HepG2 (cell line): ENCODE data around the gene SCMH1. TPM values are rescaled to one million over a fixed set of nuclear protein-coding genes. Genes with fewer than 3 reads are reported as not detected.

Experiments
- ATAC-seq: fragments of 200-7000 bp; cut with Tn5 transposase; 3 replicates; pipeline ENCODE4 v1.9.1; 2020; ENCODE audit warnings: mild to moderate bottlenecking, moderate library complexity
- Bru-seq: library from RNA; stranded (reverse); fragments of 400-500 nt; gene quantifications from one replicate; lab custom pipeline; 2021; lab: Mats Ljungman, UMichigan
- BruChase-seq, 2 experiments: library from RNA; stranded (reverse); fragments of 400-500 nt; gene quantifications; one replicate each; lab custom pipeline; 2021; lab: Mats Ljungman, UMichigan
- BruUV-seq: library from RNA; stranded (reverse); fragments of 400-500 nt; replicated peaks from 2 replicates; lab custom pipeline; 2021; lab: Mats Ljungman, UMichigan
- CTCF ChIA-PET: fragments of 300-600 bp; formaldehyde crosslinking; extraction: SDS; loops from one replicate; lab custom pipeline; 2021; ENCODE audit warnings: low total read pairs, inconsistent platforms, low intra/inter-chr PET ratio; lab: Yijun Ruan, JAX
- POLR2A ChIA-PET: fragments of 350-600 bp; sonication (Branson Sonifier 250); formaldehyde crosslinking; loops from one replicate; lab custom pipeline; 2020; ENCODE audit warnings: antibody characterized with exemption, inconsistent platforms; lab: Yijun Ruan, JAX
- DNase-seq: peaks from one replicate; pipeline ENCODE4 v3.0.0-alpha.2; 2015; ENCODE audit warnings: low spot score
- FAIRE-seq: peaks from 3 replicates; lab custom pipeline; 2011; peaks lifted over from hg19 to GRCh38; lab: Jason Lieb, UNC
- H2AFZ ChIP-seq: one replicate; pipeline ENCODE4 v1.6.1; 2011; ENCODE audit warnings: low read length, inconsistent platforms
- H3K27ac ChIP-seq: fragments of 300-600 bp; 3 replicates; pipeline ENCODE4 v1.8.0; 2011; ENCODE audit warnings: mixed run types, mild to moderate bottlenecking, mixed read lengths, low read length, inconsistent platforms; ENCODE audit not compliant: insufficient read depth; ENCODE audit errors: extremely low read length
- H3K27me3 ChIP-seq, 2 experiments: fragments of 200-600 bp in 1 of 2; 2 replicates in 1 of 2; 3 replicates in 1 of 2; pipeline versions ENCODE4 v1.6.0 to v1.8.0; 2011; ENCODE audit warnings: low read length in 2 of 2, mild to moderate bottlenecking in 2 of 2, moderate library complexity in 2 of 2, inconsistent platforms in 1 of 2; ENCODE audit not compliant: insufficient read depth in 2 of 2, control insufficient read depth in 1 of 2
- H3K36me3 ChIP-seq, 2 experiments: fragments of 200-600 bp in 1 of 2; replicated peaks in 1 of 2; 2 replicates in 1 of 2; 3 replicates in 1 of 2; pipeline versions ENCODE4 v1.5.1 to v1.8.0; 2011; ENCODE audit warnings: low read length in 2 of 2, inconsistent platforms in 1 of 2; ENCODE audit not compliant: insufficient read depth in 2 of 2, control insufficient read depth in 1 of 2
- H3K4me1 ChIP-seq: 2 replicates; pipeline ENCODE4 v1.5.1; 2012; ENCODE audit warnings: low read length, inconsistent platforms; ENCODE audit not compliant: insufficient read depth
- H3K4me2 ChIP-seq: 2 replicates; pipeline ENCODE4 v1.6.0; 2011; ENCODE audit warnings: low read depth, low read length, inconsistent platforms
- H3K4me3 ChIP-seq, 3 experiments: fragments of 200-600 bp in 1 of 3; sonication (generic), shearing (Covaris generic) in 1 of 3; replicated peaks in 1 of 3; 2 replicates each; pipeline ENCODE4 v1.5.1; 2011 to 2016; ENCODE audit warnings: low read length in 3 of 3, inconsistent platforms in 2 of 3, low read depth in 2 of 3, mild to moderate bottlenecking in 2 of 3, control low read depth in 1 of 3, mixed read lengths in 1 of 3; ENCODE audit not compliant: insufficient read depth in 1 of 3
- H3K79me2 ChIP-seq: one replicate; pipeline ENCODE4 v1.6.1; 2011; ENCODE audit warnings: low read length, inconsistent platforms; ENCODE audit not compliant: insufficient read depth
- H3K9ac ChIP-seq: 2 replicates; pipeline ENCODE4 v1.6.0; 2011; ENCODE audit warnings: mild to moderate bottlenecking, low read depth, low read length, inconsistent platforms; ENCODE audit not compliant: insufficient read depth
- H3K9me3 ChIP-seq: 2 replicates; pipeline ENCODE4 v1.5.1; 2012; ENCODE audit warnings: mild to moderate bottlenecking, low read length
- H4K20me1 ChIP-seq: 2 replicates; pipeline ENCODE4 v1.6.0; 2011; ENCODE audit warnings: inconsistent platforms, mild to moderate bottlenecking, low read length, moderate library complexity; ENCODE audit not compliant: insufficient read depth
- ATF7 ChIP-seq, 2 experiments: fragments of 450-650 bp in 1 of 2; sonication (generic) in 1 of 2; formaldehyde crosslinking in 1 of 2; IDR thresholded peaks; 2 replicates each; pipeline versions ENCODE4 v1.4.0 to v1.6.1; 2016 to 2020; ENCODE audit warnings: antibody characterized with exemption in 1 of 2, mild to moderate bottlenecking in 1 of 2, missing genetic modification reagents in 1 of 2
- HOXA9 ChIP-seq: sonication (generic); formaldehyde crosslinking; IDR thresholded peaks from 2 replicates; pipeline ENCODE4 v1.8.1; 2022; ENCODE audit warnings: missing genetic modification reagents, mild to moderate bottlenecking, moderate library complexity, borderline replicate concordance
- ZNF530 ChIP-seq: sonication (generic); formaldehyde crosslinking; IDR thresholded peaks from 2 replicates; pipeline ENCODE4 v1.5.0; 2020; ENCODE audit warnings: low read depth, mild to moderate bottlenecking, missing genetic modification reagents
- ZNF672 ChIP-seq: sonication (generic); formaldehyde crosslinking; IDR thresholded peaks from 2 replicates; pipeline ENCODE4 v1.8.1; 2022; ENCODE audit warnings: missing genetic modification reagents
- WGBS: methylation state at CpG from one replicate; pipeline ENCODE4 v1.1.6; 2017; ENCODE audit warnings: low lambda C conversion rate; 5-methylcytosine and 5-hydroxymethylcytosine counted together
- in situ Hi-C: cut with HindIII; loops from 2 replicates; pipeline ENCODE4 v1.10.0; 2017; ENCODE audit warnings: low pct_unique_long_range_greater_than_20kb; ENCODE audit not compliant: extremely low pct_ligation_motif_present
- intact Hi-C: fragments of 100-400 bp; cut with micrococcal nuclease; formaldehyde crosslinking; loops from one replicate; pipeline ENCODE4 v1.10.0; 2022; ENCODE audit not compliant: unreplicated experiment
- long read RNA-seq, 2 experiments: library from RNA in 1 of 2; library from polyadenylated mRNA in 1 of 2; stranded (forward) in 1 of 2; unstranded in 1 of 2; transcript quantifications; one replicate each; pipeline ENCODE4 v2.0.0, GENCODE V29; 2019 to 2022
- polyA minus RNA-seq, 3 experiments: library from RNA; depleted of rRNA, polyadenylated mRNA; stranded (reverse); fragments of >200 nt; gene quantifications; 2 replicates each; pipeline ENCODE4 v1.2.3, GENCODE V29; 2011; ENCODE audit warnings: low replicate concordance in 1 of 3
- polyA plus RNA-seq, 8 experiments: library from polyadenylated mRNA; depleted of rRNA in 3 of 8; stranded (reverse) in 7 of 8; unstranded in 1 of 8; fragments of >200 nt; fragmentation: Illumina TruSeq in 4 of 8; extraction: Trizol in 4 of 8; gene quantifications; 2 replicates each; pipeline versions ENCODE4 v1.2.1 to v1.2.3, GENCODE V29; 2011 to 2016; ENCODE audit warnings: low read depth in 4 of 8, missing spikeins in 1 of 8, mixed read lengths in 1 of 8; ENCODE audit not compliant: insufficient read depth in 1 of 8
- total RNA-seq, 5 experiments: library from RNA; depleted of rRNA; stranded (reverse); fragments of >200 nt; fragmentation: Illumina TruSeq; extraction: Trizol; gene quantifications; 2 replicates each; pipeline ENCODE4 v1.2.3, GENCODE V29; 2016; ENCODE audit warnings: low read depth in 1 of 5
- TF ChIP-seq, protein P1 (sequence below): sonication (generic); formaldehyde crosslinking; IDR thresholded peaks from 2 replicates; pipeline ENCODE4 v1.4.0; 2020; ENCODE audit warnings: missing genetic modification reagents, borderline replicate concordance
- TF ChIP-seq, protein P2 (sequence below): sonication (generic); formaldehyde crosslinking; IDR thresholded peaks from 2 replicates; pipeline ENCODE4 v1.4.0; 2020; ENCODE audit warnings: mild to moderate bottlenecking, missing genetic modification reagents, borderline replicate concordance

SCMH1 gene
- total RNA-seq (2016; rRNA removed; fragmentation: Illumina TruSeq; extraction: Trizol) (35.5 and 41.8 TPM in 2 replicates), polyA plus RNA-seq (2011; rRNA removed) (52.6 and 63.5 TPM in 2 replicates), polyA minus RNA-seq (2011; rRNA and poly(A)+ RNA removed; ENCODE audit: low replicate concordance) (44.1 and 74.8 TPM in 2 replicates), Bru-seq, nascent RNA (percentile 90 among the genes with signal in this experiment), BruChase-seq, experiment 1, labeled RNA remaining after a 6-hour chase (percentile 75 among the genes with signal in this experiment), BruChase-seq, experiment 2, labeled RNA remaining after a 2-hour chase (percentile 86 among the genes with signal in this experiment)
- total RNA-seq (2016; cell fraction: cytosol; rRNA removed; fragmentation: Illumina TruSeq; extraction: Trizol; ENCODE audit: low read depth) = 51.7 and 53.7 TPM in 2 replicates
- total RNA-seq (2016; cell fraction: insoluble cytoplasmic fraction; rRNA removed; fragmentation: Illumina TruSeq; extraction: Trizol) = 31.9 and 37.4 TPM in 2 replicates
- total RNA-seq (2016; cell fraction: membrane; rRNA removed; fragmentation: Illumina TruSeq; extraction: Trizol) = 75.2 and 75.8 TPM in 2 replicates
- 42.3 and 50.1 TPM in 2 replicates for total RNA-seq (2016; cell fraction: nucleus; rRNA removed; fragmentation: Illumina TruSeq; extraction: Trizol)
- polyA plus RNA-seq (2011; cell fraction: cytosol; rRNA removed) = 35.2 and 35.4 TPM in 2 replicates
- 95.4 and 97.7 TPM in 2 replicates for polyA plus RNA-seq (2011; cell fraction: nucleus; rRNA removed)
- 33.2 and 35.5 TPM in 2 replicates for polyA plus RNA-seq (2012)
- 40.3 and 41.7 TPM in 2 replicates for polyA plus RNA-seq (2016; cell fraction: cytosol; fragmentation: Illumina TruSeq; extraction: Trizol; ENCODE audit: low read depth)
- 41.7 and 46.8 TPM in 2 replicates for polyA plus RNA-seq (2016; cell fraction: insoluble cytoplasmic fraction; fragmentation: Illumina TruSeq; extraction: Trizol; ENCODE audit: low read depth)
- 78.2 and 89.1 TPM in 2 replicates for polyA plus RNA-seq (2016; cell fraction: membrane; fragmentation: Illumina TruSeq; extraction: Trizol; ENCODE audit: low read depth)
- polyA plus RNA-seq (2016; cell fraction: nucleus; fragmentation: Illumina TruSeq; extraction: Trizol; ENCODE audit: insufficient read depth, low read depth) = 74.6 and 86.2 TPM in 2 replicates
- polyA minus RNA-seq (2011; cell fraction: cytosol; rRNA and poly(A)+ RNA removed) = 14.4 and 16.0 TPM in 2 replicates
- polyA minus RNA-seq (2011; cell fraction: nucleus; rRNA and poly(A)+ RNA removed) = 46.4 and 64.5 TPM in 2 replicates
- long read RNA-seq, experiment 1, partial matches to known transcripts = 5 of 18 reads
- long read RNA-seq, experiment 1, other reads (novel, unspliced or antisense) = 12 of 18 reads
- long read RNA-seq, experiment 2, partial matches to known transcripts = 24 of 87 reads
- long read RNA-seq, experiment 2, other reads (novel, unspliced or antisense) = 62 of 87 reads

DNA sequence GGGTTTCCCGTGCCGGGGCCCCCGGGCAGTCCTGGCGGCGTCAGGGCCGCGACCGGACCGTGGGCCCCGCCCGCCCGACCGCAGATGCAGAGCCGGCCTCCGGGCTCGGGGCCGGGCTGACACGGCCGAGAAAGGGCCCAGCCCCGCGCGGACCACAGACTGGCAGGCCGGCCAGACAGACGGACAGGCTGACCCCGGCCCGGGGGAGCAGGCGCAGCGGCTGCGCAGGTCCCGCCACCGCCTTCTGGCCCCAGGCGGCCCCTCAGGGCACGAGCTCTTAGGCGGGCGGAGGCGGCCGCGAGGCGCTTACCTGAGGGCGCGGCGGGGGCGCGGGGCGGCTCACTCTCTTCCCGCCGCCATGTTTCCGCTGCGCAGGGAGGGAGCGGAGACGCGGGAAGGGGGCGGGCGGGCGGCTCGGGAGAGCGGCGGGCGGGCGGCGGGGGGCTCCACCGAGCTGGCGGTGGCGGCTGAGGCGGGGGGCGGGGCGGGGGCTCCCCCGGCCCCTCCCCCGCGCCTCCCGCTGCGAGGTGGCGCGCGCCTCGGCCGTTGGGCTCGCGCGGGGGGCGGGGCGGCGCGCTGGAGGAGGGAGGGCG, at the start of gene SCMH1:
TSS of gene SCMH1 (minus strand) at position 558 of the 593 bp plus-strand sequence. CDS start 56,173 bp downstream, outside the sequence.
- peak within 1 kb of the TSS; percentile 91 for H3K4me2 ChIP-seq
- H3K4me1 ChIP-seq = peaks cover 82% of the 10 kb centered on the region
- H3K9me3 ChIP-seq = no peaks in the 10 kb centered on the region
- peaks cover 23% of the 10 kb centered on the region for H4K20me1 ChIP-seq
- peak within 1 kb of the TSS; percentile 89 for H3K9ac ChIP-seq
- intact Hi-C loops = loop anchor here (2.0 to 10.0 kb wide), 3 partner anchors 87 to 211 kb away; no protein-coding TSS in a partner anchor
- no peaks in the 10 kb centered on the region for H3K36me3 ChIP-seq
- no peaks in the 10 kb centered on the region for H3K27me3 ChIP-seq
- peak within 1 kb of the TSS; percentile 54 to 78 (median 73) for H3K4me3 ChIP-seq
- H3K27ac ChIP-seq = peak within 1 kb of the TSS; percentile 89
- CTCF ChIA-PET = no interaction called here
- peak; percentile 53 for ATAC-seq
- no TSS peak for BruUV-seq
- 0% methylated on average over 1 of the region's 85 CpGs for WGBS
- in situ Hi-C loops = no loop called here
- DNase-seq = no peak
- H3K79me2 ChIP-seq = peaks cover 27% of the 10 kb centered on the region
- H2AFZ ChIP-seq = no peak within 1 kb of the TSS
- POLR2A ChIA-PET = interaction anchor here (0.7 to 2.5 kb wide), 5 partner anchors 10 to 255 kb away, joined by 3 to 16 read pairs (median 3); no protein-coding TSS in a partner anchor
- FAIRE-seq = no peak
- TF ChIP-seq, protein P1, sequence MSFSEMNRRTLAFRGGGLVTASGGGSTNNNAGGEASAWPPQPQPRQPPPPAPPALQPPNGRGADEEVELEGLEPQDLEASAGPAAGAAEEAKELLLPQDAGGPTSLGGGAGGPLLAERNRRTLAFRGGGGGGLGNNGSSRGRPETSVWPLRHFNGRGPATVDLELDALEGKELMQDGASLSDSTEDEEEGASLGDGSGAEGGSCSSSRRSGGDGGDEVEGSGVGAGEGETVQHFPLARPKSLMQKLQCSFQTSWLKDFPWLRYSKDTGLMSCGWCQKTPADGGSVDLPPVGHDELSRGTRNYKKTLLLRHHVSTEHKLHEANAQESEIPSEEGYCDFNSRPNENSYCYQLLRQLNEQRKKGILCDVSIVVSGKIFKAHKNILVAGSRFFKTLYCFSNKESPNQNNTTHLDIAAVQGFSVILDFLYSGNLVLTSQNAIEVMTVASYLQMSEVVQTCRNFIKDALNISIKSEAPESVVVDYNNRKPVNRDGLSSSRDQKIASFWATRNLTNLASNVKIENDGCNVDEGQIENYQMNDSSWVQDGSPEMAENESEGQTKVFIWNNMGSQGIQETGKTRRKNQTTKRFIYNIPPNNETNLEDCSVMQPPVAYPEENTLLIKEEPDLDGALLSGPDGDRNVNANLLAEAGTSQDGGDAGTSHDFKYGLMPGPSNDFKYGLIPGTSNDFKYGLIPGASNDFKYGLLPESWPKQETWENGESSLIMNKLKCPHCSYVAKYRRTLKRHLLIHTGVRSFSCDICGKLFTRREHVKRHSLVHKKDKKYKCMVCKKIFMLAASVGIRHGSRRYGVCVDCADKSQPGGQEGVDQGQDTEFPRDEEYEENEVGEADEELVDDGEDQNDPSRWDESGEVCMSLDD (CRISPR knock-in tag) = no peak
- TF ChIP-seq, protein P2, sequence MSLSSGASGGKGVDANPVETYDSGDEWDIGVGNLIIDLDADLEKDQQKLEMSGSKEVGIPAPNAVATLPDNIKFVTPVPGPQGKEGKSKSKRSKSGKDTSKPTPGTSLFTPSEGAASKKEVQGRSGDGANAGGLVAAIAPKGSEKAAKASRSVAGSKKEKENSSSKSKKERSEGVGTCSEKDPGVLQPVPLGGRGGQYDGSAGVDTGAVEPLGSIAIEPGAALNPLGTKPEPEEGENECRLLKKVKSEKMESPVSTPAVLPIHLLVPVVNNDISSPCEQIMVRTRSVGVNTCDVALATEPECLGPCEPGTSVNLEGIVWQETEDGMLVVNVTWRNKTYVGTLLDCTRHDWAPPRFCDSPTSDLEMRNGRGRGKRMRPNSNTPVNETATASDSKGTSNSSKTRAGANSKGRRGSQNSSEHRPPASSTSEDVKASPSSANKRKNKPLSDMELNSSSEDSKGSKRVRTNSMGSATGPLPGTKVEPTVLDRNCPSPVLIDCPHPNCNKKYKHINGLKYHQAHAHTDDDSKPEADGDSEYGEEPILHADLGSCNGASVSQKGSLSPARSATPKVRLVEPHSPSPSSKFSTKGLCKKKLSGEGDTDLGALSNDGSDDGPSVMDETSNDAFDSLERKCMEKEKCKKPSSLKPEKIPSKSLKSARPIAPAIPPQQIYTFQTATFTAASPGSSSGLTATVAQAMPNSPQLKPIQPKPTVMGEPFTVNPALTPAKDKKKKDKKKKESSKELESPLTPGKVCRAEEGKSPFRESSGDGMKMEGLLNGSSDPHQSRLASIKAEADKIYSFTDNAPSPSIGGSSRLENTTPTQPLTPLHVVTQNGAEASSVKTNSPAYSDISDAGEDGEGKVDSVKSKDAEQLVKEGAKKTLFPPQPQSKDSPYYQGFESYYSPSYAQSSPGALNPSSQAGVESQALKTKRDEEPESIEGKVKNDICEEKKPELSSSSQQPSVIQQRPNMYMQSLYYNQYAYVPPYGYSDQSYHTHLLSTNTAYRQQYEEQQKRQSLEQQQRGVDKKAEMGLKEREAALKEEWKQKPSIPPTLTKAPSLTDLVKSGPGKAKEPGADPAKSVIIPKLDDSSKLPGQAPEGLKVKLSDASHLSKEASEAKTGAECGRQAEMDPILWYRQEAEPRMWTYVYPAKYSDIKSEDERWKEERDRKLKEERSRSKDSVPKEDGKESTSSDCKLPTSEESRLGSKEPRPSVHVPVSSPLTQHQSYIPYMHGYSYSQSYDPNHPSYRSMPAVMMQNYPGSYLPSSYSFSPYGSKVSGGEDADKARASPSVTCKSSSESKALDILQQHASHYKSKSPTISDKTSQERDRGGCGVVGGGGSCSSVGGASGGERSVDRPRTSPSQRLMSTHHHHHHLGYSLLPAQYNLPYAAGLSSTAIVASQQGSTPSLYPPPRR (CRISPR knock-in tag) = no peak
- TF ChIP-seq ZNF672 (CRISPR knock-in tag) (no peak), ATF7 (IDR thresholded peaks at IDR 0.05) (no peak), ATF7 (CRISPR knock-in tag; IDR thresholded peaks at IDR 0.05) (no peak), HOXA9 (CRISPR knock-in tag) (0 out of 2 replicates have a peak, but pooled peaks have one; percentile 52), ZNF530 (CRISPR knock-in tag) (no peak)
